Measurements from ENCODE around the gene HOXC5.

DNA sequence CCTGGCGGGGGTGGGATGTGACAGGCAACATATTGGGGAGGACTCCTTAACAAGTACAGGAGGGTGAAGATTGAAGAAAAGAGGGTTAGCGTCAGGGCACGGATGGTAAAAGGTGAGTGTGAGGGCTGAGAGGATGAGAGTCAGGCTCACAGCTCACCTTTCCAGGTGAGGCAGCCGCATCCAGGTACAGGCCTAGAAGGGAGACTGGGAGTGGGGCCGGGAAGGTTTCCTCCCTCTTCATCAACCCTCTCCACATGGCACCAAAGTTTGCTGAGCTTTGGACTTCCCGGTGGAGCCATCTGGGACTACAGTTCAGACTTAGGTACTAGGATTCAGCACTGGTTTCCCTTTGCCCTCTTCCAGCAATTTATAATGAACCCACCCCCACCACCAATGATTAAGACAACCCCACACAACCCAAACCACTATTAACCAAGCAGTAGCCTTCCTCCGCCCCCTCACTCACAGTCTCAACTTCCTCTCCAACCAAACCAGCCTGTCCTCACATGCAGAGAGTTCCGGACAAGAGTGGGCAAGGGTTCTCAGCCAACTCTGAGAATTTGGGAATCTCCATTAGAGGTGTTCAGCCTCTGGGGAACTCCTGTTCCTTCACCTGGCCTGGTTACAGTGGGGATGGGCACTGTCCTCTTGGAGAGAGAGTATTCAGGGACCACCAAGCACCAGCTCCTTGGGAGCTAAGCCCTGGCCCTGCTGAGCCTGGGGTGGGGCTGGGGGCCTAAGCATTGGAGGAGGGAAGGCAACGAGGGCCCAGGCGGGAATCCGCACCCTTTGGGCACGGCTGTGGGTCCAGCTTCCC is 18.4 kb downstream of the HOXC5 start:
- TF ChIP-seq, protein P1, sequence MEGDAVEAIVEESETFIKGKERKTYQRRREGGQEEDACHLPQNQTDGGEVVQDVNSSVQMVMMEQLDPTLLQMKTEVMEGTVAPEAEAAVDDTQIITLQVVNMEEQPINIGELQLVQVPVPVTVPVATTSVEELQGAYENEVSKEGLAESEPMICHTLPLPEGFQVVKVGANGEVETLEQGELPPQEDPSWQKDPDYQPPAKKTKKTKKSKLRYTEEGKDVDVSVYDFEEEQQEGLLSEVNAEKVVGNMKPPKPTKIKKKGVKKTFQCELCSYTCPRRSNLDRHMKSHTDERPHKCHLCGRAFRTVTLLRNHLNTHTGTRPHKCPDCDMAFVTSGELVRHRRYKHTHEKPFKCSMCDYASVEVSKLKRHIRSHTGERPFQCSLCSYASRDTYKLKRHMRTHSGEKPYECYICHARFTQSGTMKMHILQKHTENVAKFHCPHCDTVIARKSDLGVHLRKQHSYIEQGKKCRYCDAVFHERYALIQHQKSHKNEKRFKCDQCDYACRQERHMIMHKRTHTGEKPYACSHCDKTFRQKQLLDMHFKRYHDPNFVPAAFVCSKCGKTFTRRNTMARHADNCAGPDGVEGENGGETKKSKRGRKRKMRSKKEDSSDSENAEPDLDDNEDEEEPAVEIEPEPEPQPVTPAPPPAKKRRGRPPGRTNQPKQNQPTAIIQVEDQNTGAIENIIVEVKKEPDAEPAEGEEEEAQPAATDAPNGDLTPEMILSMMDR (IDR thresholded peaks at IDR 0.05) = no peak
- no peak for TF ChIP-seq POLR2A (IDR thresholded peaks at IDR 0.05)

Measured in testis (tissue), 2 donors.